HEK293 (cell line): Measurements from ENCODE around the gene SULT1B1.

Experiments used
- KLF16 ChIP-seq: fragments of 450-650 bp; formaldehyde crosslinking; IDR thresholded peaks from 2 replicates; pipeline ENCODE4 v1.5.1; 2017; ENCODE audit warnings: missing biosample characterization, missing genetic modification characterization
- ZFP41 ChIP-seq: fragments of 450-650 bp; formaldehyde crosslinking; IDR thresholded peaks from 2 replicates; pipeline ENCODE4 v1.5.1; 2016; ENCODE audit warnings: missing biosample characterization, missing genetic modification characterization, borderline replicate concordance
- ZNF121 ChIP-seq: fragments of 450-650 bp; formaldehyde crosslinking; IDR thresholded peaks from 2 replicates; pipeline ENCODE4 v1.5.1; 2016; ENCODE audit warnings: missing biosample characterization, missing genetic modification characterization
- ZNF292 ChIP-seq: fragments of 450-650 bp; formaldehyde crosslinking; IDR thresholded peaks from 2 replicates; pipeline ENCODE4 v1.5.1; 2016; ENCODE audit warnings: low read depth, missing biosample characterization, missing genetic modification characterization, borderline replicate concordance
- TF ChIP-seq, protein P1 (sequence below): fragments of 450-650 bp; formaldehyde crosslinking; IDR thresholded peaks from 2 replicates; pipeline ENCODE4 v1.5.1; 2016; ENCODE audit warnings: missing biosample characterization, missing genetic modification characterization
- TF ChIP-seq, protein P2 (sequence below): fragments of 450-650 bp; formaldehyde crosslinking; IDR thresholded peaks from 2 replicates; pipeline ENCODE4 v1.5.1; 2016; ENCODE audit warnings: missing biosample characterization, missing genetic modification characterization

DNA sequence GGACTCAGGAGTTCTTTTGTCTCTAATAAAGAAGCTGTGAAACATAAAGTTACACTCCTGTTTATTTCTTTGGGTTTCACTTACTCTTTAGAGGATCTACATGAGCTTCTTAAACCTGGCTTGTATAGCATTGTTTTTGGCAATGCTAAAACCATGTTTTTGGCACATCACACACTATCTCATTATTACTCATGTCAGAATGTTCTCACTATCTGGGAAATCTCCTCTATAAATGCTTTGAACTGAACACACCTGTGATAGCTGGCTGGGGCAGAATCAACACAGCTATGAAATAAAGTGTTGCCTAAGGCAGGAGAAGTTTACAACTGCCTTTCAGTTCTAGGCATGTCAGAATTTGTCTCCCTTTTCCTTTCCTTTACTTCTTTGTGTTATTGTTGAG is 52.6 kb downstream of the SULT1B1 start:
- TF ChIP-seq, protein P1, sequence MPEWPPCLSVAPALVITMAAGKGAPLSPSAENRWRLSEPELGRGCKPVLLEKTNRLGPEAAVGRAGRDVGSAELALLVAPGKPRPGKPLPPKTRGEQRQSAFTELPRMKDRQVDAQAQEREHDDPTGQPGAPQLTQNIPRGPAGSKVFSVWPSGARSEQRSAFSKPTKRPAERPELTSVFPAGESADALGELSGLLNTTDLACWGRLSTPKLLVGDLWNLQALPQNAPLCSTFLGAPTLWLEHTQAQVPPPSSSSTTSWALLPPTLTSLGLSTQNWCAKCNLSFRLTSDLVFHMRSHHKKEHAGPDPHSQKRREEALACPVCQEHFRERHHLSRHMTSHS = no peak
- TF ChIP-seq, protein P2, sequence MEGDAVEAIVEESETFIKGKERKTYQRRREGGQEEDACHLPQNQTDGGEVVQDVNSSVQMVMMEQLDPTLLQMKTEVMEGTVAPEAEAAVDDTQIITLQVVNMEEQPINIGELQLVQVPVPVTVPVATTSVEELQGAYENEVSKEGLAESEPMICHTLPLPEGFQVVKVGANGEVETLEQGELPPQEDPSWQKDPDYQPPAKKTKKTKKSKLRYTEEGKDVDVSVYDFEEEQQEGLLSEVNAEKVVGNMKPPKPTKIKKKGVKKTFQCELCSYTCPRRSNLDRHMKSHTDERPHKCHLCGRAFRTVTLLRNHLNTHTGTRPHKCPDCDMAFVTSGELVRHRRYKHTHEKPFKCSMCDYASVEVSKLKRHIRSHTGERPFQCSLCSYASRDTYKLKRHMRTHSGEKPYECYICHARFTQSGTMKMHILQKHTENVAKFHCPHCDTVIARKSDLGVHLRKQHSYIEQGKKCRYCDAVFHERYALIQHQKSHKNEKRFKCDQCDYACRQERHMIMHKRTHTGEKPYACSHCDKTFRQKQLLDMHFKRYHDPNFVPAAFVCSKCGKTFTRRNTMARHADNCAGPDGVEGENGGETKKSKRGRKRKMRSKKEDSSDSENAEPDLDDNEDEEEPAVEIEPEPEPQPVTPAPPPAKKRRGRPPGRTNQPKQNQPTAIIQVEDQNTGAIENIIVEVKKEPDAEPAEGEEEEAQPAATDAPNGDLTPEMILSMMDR = no peak
- TF ChIP-seq ZNF292 (tag by site-specific recombination) = no peak
- TF ChIP-seq KLF16 (tag by site-specific recombination) = no peak
- no peak for TF ChIP-seq ZNF121 (tag by site-specific recombination)
- no peak for TF ChIP-seq ZFP41 (tag by site-specific recombination)
